Neuronal stem cell (in vitro differentiated cells): ENCODE results near the gene HNRNPUL2. TPM values are rescaled to one million over a fixed set of nuclear protein-coding genes. Genes with fewer than 3 reads are reported as not detected.
A peak's percentile ranks its signal among the peaks of the same experiment; 100 is the strongest.

Experiments used
- DNase-seq: peaks from one replicate; pipeline ENCODE4 v3.0.0-alpha.2; 2013; ENCODE audit warnings: low spot score
- H2AFZ ChIP-seq: one replicate; pipeline ENCODE4 v1.6.1; 2013; ENCODE audit warnings: mild to moderate bottlenecking, low read length, inconsistent platforms
- H2AK5ac ChIP-seq: 2 replicates; pipeline ENCODE4 v1.6.1; 2013; ENCODE audit warnings: low read depth, mild to moderate bottlenecking, inconsistent platforms, low read length, moderate library complexity, mixed read lengths
- H2BK120ac ChIP-seq: 2 replicates; pipeline ENCODE4 v1.6.1; 2013; ENCODE audit warnings: low read depth, mild to moderate bottlenecking, inconsistent platforms, low read length, moderate library complexity, mixed read lengths
- H2BK12ac ChIP-seq: one replicate; pipeline ENCODE4 v1.6.1; 2013; ENCODE audit warnings: low read length, inconsistent platforms
- H2BK15ac ChIP-seq: 2 replicates; pipeline ENCODE4 v1.6.1; 2013; ENCODE audit warnings: mild to moderate bottlenecking, low read length, inconsistent platforms, mixed read lengths
- H2BK5ac ChIP-seq: one replicate; pipeline ENCODE4 v1.6.1; 2013; ENCODE audit warnings: inconsistent platforms, mild to moderate bottlenecking, low read length, moderate library complexity
- H3K14ac ChIP-seq: one replicate; pipeline ENCODE4 v1.6.1; 2013; ENCODE audit warnings: low read length, inconsistent platforms
- H3K18ac ChIP-seq: 2 replicates; pipeline ENCODE4 v1.6.1; 2013; ENCODE audit warnings: low read length, inconsistent platforms
- H3K23ac ChIP-seq: 2 replicates; pipeline ENCODE4 v1.6.1; 2013; ENCODE audit warnings: low read depth, mild to moderate bottlenecking, mixed read lengths, low read length, inconsistent platforms; ENCODE audit not compliant: poor library complexity
- H3K27ac ChIP-seq: replicated peaks from 3 replicates; pipeline ENCODE4 v1.5.1; 2013; ENCODE audit warnings: low read length, inconsistent platforms
- H3K27me3 ChIP-seq, 3 experiments: 2 replicates each; pipeline ENCODE4 v1.6.1; 2013; ENCODE audit warnings: low read length in 3 of 3, mild to moderate bottlenecking in 2 of 3, inconsistent platforms in 1 of 3, low read depth in 1 of 3, mixed read lengths in 1 of 3, moderate library complexity in 1 of 3; ENCODE audit not compliant: control insufficient read depth in 3 of 3, insufficient read depth in 3 of 3
- H3K36me3 ChIP-seq, 2 donors: replicated peaks in 1 of 2; 2 replicates each; pipeline ENCODE4 v1.6.1; 2013; ENCODE audit warnings: low read length in 2 of 2; ENCODE audit not compliant: control insufficient read depth in 2 of 2, insufficient read depth in 2 of 2
- H3K4ac ChIP-seq: 2 replicates; pipeline ENCODE4 v1.6.1; 2013; ENCODE audit warnings: inconsistent platforms, mild to moderate bottlenecking, low read length, moderate library complexity
- H3K4me1 ChIP-seq, 2 donors: 1 replicate in 1 of 2; 2 replicates in 1 of 2; pipeline ENCODE4 v1.6.1; 2013; ENCODE audit warnings: low read length in 2 of 2, low read depth in 1 of 2; ENCODE audit not compliant: control insufficient read depth in 2 of 2, insufficient read depth in 1 of 2
- H3K4me2 ChIP-seq: one replicate; pipeline ENCODE4 v1.6.1; 2013; ENCODE audit warnings: mild to moderate bottlenecking, low read length, inconsistent platforms; ENCODE audit not compliant: insufficient read depth, poor library complexity, severe bottlenecking
- H3K4me3 ChIP-seq, 2 donors: 2 replicates each; pipeline ENCODE4 v1.5.1; 2013; ENCODE audit warnings: low read length in 2 of 2, mild to moderate bottlenecking in 2 of 2, inconsistent platforms in 1 of 2, moderate library complexity in 1 of 2
- H3K79me1 ChIP-seq: one replicate; pipeline ENCODE4 v1.6.1; 2013; ENCODE audit warnings: low read depth, mild to moderate bottlenecking, inconsistent platforms, low read length, moderate library complexity
- H3K9ac ChIP-seq: one replicate; pipeline ENCODE4 v1.6.1; 2013; ENCODE audit warnings: mild to moderate bottlenecking, low read depth, low read length, inconsistent platforms; ENCODE audit not compliant: poor library complexity
- H3K9me3 ChIP-seq, 2 donors: replicated peaks in 1 of 2; 2 replicates each; pipeline versions ENCODE3 to v1.6.1; 2013; ENCODE audit warnings: low read length in 2 of 2, mild to moderate bottlenecking in 2 of 2, inconsistent platforms in 1 of 2, low read depth in 1 of 2, mixed read lengths in 1 of 2, moderate library complexity in 1 of 2; ENCODE audit not compliant: control insufficient read depth in 2 of 2, insufficient read depth in 1 of 2
- H4K8ac ChIP-seq: one replicate; pipeline ENCODE4 v1.6.1; 2013; ENCODE audit warnings: low read depth, mild to moderate bottlenecking, inconsistent platforms, low read length, moderate library complexity
- H4K91ac ChIP-seq: one replicate; pipeline ENCODE4 v1.6.1; 2013; ENCODE audit warnings: low read length, low read depth, mild to moderate bottlenecking, inconsistent platforms; ENCODE audit not compliant: poor library complexity
- WGBS, 2 donors: extraction: QIAGEN DNeasy Blood & Tissue Kit; methylation state at CpG; one replicate each; pipeline ENCODE4 v1.1.7; 2013; ENCODE audit warnings: missing lambda C conversion rate in 2 of 2, mixed read lengths in 1 of 2; ENCODE audit not compliant: insufficient read length in 2 of 2, insufficient replicate concordance in 1 of 2; ENCODE audit errors: extremely low coverage in 2 of 2; 5-methylcytosine and 5-hydroxymethylcytosine counted together
- polyA plus RNA-seq, 2 experiments: library from polyadenylated mRNA; stranded (reverse); fragments of 200-250 nt; gene quantifications; one replicate each; pipeline ENCODE4 v1.2.3, GENCODE V29; 2013

The HNRNPUL2 gene
- polyA plus RNA-seq (2013, experiment 1 of 2): 46.6 TPM
- 45.8 TPM for polyA plus RNA-seq (2013, experiment 2 of 2)

GRCh38 chr11:62727165-62727871 lies at the start of gene HNRNPUL2:
Gene HNRNPUL2 (minus strand): TSS chr11:62727457. CDS start chr11:62727156, 301 bp downstream.
- H3K79me1 ChIP-seq: peaks cover 4% of the 10 kb centered on the region
- peak within 1 kb of the TSS; percentile 100 for H3K9ac ChIP-seq
- peak within 1 kb of the TSS; percentile 89 for H2BK5ac ChIP-seq
- peak within 1 kb of the TSS; percentile 100 for H3K27ac ChIP-seq
- peak within 1 kb of the TSS; percentile 100 for H3K14ac ChIP-seq
- peak within 1 kb of the TSS; percentile 87 for H3K4ac ChIP-seq
- peak; percentile 99 for DNase-seq
- H2BK120ac ChIP-seq: peak within 1 kb of the TSS; percentile 73
- H2BK15ac ChIP-seq: peak within 1 kb of the TSS; percentile 71
- peak within 1 kb of the TSS; percentile 100 for H4K8ac ChIP-seq
- H3K4me1 ChIP-seq: peaks cover 0 to 18% of the 10 kb centered on the region in 2 donors
- peak within 1 kb of the TSS; percentile 92 to 96 for H3K4me3 ChIP-seq
- H3K4me2 ChIP-seq: peak within 1 kb of the TSS; percentile 99
- no CpG with 5 or more reads among the region's 72 CpGs for WGBS, 2 donors
- no peaks in the 10 kb centered on the region for H3K9me3 ChIP-seq
- H3K36me3 ChIP-seq: peaks cover 20 to 55% of the 10 kb centered on the region in 2 donors
- no peak within 1 kb of the TSS for H4K91ac ChIP-seq
- H3K18ac ChIP-seq: peak within 1 kb of the TSS; percentile 100
- H2BK12ac ChIP-seq: peak within 1 kb of the TSS; percentile 97
- peak within 1 kb of the TSS; percentile 85 for H2AK5ac ChIP-seq
- no peaks in the 10 kb centered on the region for H3K27me3 ChIP-seq
- H2AFZ ChIP-seq: peak within 1 kb of the TSS; percentile 90
- peak within 1 kb of the TSS; percentile 97 for H3K23ac ChIP-seq

GRCh38 chr11:62775646-62776045 lies 48.4 kb upstream of the HNRNPUL2 start:
- no peaks in the 10 kb centered on the region for H3K9me3 ChIP-seq
- H2AK5ac ChIP-seq: no peak overlapping the region
- H3K4me2 ChIP-seq: no peak overlapping the region
- no peak overlapping the region for H3K23ac ChIP-seq
- H3K79me1 ChIP-seq: peaks cover 1% of the 10 kb centered on the region
- no peak overlapping the region for H3K18ac ChIP-seq
- H3K27me3 ChIP-seq: no peaks in the 10 kb centered on the region
- H4K8ac ChIP-seq: no peak overlapping the region
- H2BK12ac ChIP-seq: no peak overlapping the region
- H2BK120ac ChIP-seq: no peak overlapping the region
- H4K91ac ChIP-seq: no peak overlapping the region
- H3K4me3 ChIP-seq: no peak overlapping the region
- H3K4me1 ChIP-seq: peaks cover 4 to 8% of the 10 kb centered on the region in 2 donors
- H2BK5ac ChIP-seq: no peak overlapping the region
- H3K4ac ChIP-seq: no peak overlapping the region
- H3K27ac ChIP-seq: no peak overlapping the region
- H3K36me3 ChIP-seq: peaks cover 32 to 63% of the 10 kb centered on the region in 2 donors
- no peak overlapping the region for H3K14ac ChIP-seq
- no CpG with 5 or more reads among the region's 17 CpGs for WGBS, 2 donors
- no peak overlapping the region for H2BK15ac ChIP-seq
- no peak for DNase-seq
- H3K9ac ChIP-seq: no peak overlapping the region
- H2AFZ ChIP-seq: no peak overlapping the region

GRCh38 chr11:62774407-62774806 lies 47.1 kb upstream of the HNRNPUL2 start:
- Histone ChIP-seq H3K27ac (no peak overlapping the region), H3K36me3 (peaks cover 32 to 54% of the 10 kb centered on the region in 2 donors), H3K4me1 (peaks cover 10 to 19% of the 10 kb centered on the region in 2 donors), H3K27me3 (no peaks in the 10 kb centered on the region), H3K4me2 (no peak overlapping the region), H3K9me3 (no peaks in the 10 kb centered on the region), H3K9ac (no peak overlapping the region), H3K79me1 (peaks cover 1% of the 10 kb centered on the region), H3K4me3 (no peak overlapping the region), H2BK120ac (no peak overlapping the region), H3K4ac (no peak overlapping the region), H4K91ac (no peak overlapping the region), H3K23ac (no peak overlapping the region), H2AFZ (no peak overlapping the region), H2BK15ac (no peak overlapping the region), H2AK5ac (no peak overlapping the region), H3K18ac (no peak overlapping the region), H2BK12ac (no peak overlapping the region), H4K8ac (no peak overlapping the region), H3K14ac (no peak overlapping the region), H2BK5ac (no peak overlapping the region)
- WGBS, 2 donors: no CpG with 5 or more reads among the region's 6 CpGs
- DNase-seq: no peak
